WTC11 (cell line): ENCODE data around the gene SIM2.

Experiments
- NFYB ChIP-seq: sonication (generic); formaldehyde crosslinking; conservative IDR thresholded peaks from 2 replicates; pipeline ENCODE4 v1.8.0; 2022; ENCODE audit warnings: low read depth, missing genetic modification reagents
- RELA ChIP-seq: sonication (generic); formaldehyde crosslinking; IDR thresholded peaks from 2 replicates; pipeline ENCODE4 v1.8.1; 2022; ENCODE audit warnings: missing genetic modification reagents, mild to moderate bottlenecking, borderline replicate concordance
- SMAD4 ChIP-seq: sonication (generic); formaldehyde crosslinking; IDR thresholded peaks from 2 replicates; pipeline ENCODE4 v1.8.0; 2022; ENCODE audit warnings: mild to moderate bottlenecking, missing genetic modification reagents
- ZBTB21 ChIP-seq: sonication (generic); formaldehyde crosslinking; IDR thresholded peaks from 2 replicates; pipeline ENCODE4 v1.8.1; 2023; ENCODE audit warnings: mild to moderate bottlenecking, missing genetic modification reagents, borderline replicate concordance
- ZNF232 ChIP-seq: sonication (generic); formaldehyde crosslinking; IDR thresholded peaks from 2 replicates; pipeline ENCODE4 v1.8.0; 2022; ENCODE audit warnings: mild to moderate bottlenecking, missing genetic modification reagents
- TF ChIP-seq, protein P1 (sequence below): fragments of 200-600 bp; IDR thresholded peaks from 2 replicates; pipeline ENCODE4 v1.8.0; 2022; ENCODE audit warnings: antibody characterized with exemption
- TF ChIP-seq, protein P2 (sequence below): sonication (generic); formaldehyde crosslinking; conservative IDR thresholded peaks from 2 replicates; pipeline ENCODE4 v1.8.1; 2023; ENCODE audit warnings: mild to moderate bottlenecking, low read depth, missing genetic modification reagents, moderate library complexity
- TF ChIP-seq, protein P3 (sequence below): sonication (generic); formaldehyde crosslinking; IDR thresholded peaks from 2 replicates; pipeline ENCODE4 v1.8.0; 2023; ENCODE audit warnings: missing genetic modification reagents, mild to moderate bottlenecking, borderline replicate concordance
- TF ChIP-seq, protein P4 (sequence below): sonication (generic); formaldehyde crosslinking; IDR thresholded peaks from 2 replicates; pipeline ENCODE4 v1.8.1; 2023; ENCODE audit warnings: mild to moderate bottlenecking, missing genetic modification reagents, borderline replicate concordance

DNA sequence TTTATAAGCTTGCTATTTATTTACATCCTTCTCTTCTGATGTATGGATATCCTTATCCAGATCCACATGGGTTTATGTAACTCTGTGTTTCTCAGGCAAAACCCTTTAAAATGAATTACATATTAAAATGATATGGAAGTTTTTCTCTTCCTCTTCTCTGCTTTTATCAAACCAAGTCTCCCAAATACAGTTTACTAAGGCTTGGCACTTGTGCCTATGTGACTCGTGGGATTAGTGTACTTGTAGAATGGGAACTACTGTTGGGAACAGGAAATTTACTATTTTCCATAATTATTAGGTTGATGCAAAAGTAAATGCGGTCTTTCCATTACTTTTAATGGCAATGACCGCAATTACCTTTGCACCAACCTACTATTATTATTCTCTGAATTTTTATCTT lies 14.8 kb downstream of the SIM2 start:
- TF ChIP-seq, protein P1, sequence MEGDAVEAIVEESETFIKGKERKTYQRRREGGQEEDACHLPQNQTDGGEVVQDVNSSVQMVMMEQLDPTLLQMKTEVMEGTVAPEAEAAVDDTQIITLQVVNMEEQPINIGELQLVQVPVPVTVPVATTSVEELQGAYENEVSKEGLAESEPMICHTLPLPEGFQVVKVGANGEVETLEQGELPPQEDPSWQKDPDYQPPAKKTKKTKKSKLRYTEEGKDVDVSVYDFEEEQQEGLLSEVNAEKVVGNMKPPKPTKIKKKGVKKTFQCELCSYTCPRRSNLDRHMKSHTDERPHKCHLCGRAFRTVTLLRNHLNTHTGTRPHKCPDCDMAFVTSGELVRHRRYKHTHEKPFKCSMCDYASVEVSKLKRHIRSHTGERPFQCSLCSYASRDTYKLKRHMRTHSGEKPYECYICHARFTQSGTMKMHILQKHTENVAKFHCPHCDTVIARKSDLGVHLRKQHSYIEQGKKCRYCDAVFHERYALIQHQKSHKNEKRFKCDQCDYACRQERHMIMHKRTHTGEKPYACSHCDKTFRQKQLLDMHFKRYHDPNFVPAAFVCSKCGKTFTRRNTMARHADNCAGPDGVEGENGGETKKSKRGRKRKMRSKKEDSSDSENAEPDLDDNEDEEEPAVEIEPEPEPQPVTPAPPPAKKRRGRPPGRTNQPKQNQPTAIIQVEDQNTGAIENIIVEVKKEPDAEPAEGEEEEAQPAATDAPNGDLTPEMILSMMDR = no peak
- TF ChIP-seq NFYB (no peak), RELA (CRISPR knock-in tag) (no peak), ZNF232 (CRISPR knock-in tag) (no peak), SMAD4 (no peak), ZBTB21 (CRISPR knock-in tag) (no peak)
- TF ChIP-seq, protein P2, sequence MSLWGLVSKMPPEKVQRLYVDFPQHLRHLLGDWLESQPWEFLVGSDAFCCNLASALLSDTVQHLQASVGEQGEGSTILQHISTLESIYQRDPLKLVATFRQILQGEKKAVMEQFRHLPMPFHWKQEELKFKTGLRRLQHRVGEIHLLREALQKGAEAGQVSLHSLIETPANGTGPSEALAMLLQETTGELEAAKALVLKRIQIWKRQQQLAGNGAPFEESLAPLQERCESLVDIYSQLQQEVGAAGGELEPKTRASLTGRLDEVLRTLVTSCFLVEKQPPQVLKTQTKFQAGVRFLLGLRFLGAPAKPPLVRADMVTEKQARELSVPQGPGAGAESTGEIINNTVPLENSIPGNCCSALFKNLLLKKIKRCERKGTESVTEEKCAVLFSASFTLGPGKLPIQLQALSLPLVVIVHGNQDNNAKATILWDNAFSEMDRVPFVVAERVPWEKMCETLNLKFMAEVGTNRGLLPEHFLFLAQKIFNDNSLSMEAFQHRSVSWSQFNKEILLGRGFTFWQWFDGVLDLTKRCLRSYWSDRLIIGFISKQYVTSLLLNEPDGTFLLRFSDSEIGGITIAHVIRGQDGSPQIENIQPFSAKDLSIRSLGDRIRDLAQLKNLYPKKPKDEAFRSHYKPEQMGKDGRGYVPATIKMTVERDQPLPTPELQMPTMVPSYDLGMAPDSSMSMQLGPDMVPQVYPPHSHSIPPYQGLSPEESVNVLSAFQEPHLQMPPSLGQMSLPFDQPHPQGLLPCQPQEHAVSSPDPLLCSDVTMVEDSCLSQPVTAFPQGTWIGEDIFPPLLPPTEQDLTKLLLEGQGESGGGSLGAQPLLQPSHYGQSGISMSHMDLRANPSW (CRISPR knock-in tag) = no peak
- TF ChIP-seq, protein P3, sequence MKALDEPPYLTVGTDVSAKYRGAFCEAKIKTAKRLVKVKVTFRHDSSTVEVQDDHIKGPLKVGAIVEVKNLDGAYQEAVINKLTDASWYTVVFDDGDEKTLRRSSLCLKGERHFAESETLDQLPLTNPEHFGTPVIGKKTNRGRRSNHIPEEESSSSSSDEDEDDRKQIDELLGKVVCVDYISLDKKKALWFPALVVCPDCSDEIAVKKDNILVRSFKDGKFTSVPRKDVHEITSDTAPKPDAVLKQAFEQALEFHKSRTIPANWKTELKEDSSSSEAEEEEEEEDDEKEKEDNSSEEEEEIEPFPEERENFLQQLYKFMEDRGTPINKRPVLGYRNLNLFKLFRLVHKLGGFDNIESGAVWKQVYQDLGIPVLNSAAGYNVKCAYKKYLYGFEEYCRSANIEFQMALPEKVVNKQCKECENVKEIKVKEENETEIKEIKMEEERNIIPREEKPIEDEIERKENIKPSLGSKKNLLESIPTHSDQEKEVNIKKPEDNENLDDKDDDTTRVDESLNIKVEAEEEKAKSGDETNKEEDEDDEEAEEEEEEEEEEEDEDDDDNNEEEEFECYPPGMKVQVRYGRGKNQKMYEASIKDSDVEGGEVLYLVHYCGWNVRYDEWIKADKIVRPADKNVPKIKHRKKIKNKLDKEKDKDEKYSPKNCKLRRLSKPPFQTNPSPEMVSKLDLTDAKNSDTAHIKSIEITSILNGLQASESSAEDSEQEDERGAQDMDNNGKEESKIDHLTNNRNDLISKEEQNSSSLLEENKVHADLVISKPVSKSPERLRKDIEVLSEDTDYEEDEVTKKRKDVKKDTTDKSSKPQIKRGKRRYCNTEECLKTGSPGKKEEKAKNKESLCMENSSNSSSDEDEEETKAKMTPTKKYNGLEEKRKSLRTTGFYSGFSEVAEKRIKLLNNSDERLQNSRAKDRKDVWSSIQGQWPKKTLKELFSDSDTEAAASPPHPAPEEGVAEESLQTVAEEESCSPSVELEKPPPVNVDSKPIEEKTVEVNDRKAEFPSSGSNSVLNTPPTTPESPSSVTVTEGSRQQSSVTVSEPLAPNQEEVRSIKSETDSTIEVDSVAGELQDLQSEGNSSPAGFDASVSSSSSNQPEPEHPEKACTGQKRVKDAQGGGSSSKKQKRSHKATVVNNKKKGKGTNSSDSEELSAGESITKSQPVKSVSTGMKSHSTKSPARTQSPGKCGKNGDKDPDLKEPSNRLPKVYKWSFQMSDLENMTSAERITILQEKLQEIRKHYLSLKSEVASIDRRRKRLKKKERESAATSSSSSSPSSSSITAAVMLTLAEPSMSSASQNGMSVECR = no peak
- TF ChIP-seq, protein P4, sequence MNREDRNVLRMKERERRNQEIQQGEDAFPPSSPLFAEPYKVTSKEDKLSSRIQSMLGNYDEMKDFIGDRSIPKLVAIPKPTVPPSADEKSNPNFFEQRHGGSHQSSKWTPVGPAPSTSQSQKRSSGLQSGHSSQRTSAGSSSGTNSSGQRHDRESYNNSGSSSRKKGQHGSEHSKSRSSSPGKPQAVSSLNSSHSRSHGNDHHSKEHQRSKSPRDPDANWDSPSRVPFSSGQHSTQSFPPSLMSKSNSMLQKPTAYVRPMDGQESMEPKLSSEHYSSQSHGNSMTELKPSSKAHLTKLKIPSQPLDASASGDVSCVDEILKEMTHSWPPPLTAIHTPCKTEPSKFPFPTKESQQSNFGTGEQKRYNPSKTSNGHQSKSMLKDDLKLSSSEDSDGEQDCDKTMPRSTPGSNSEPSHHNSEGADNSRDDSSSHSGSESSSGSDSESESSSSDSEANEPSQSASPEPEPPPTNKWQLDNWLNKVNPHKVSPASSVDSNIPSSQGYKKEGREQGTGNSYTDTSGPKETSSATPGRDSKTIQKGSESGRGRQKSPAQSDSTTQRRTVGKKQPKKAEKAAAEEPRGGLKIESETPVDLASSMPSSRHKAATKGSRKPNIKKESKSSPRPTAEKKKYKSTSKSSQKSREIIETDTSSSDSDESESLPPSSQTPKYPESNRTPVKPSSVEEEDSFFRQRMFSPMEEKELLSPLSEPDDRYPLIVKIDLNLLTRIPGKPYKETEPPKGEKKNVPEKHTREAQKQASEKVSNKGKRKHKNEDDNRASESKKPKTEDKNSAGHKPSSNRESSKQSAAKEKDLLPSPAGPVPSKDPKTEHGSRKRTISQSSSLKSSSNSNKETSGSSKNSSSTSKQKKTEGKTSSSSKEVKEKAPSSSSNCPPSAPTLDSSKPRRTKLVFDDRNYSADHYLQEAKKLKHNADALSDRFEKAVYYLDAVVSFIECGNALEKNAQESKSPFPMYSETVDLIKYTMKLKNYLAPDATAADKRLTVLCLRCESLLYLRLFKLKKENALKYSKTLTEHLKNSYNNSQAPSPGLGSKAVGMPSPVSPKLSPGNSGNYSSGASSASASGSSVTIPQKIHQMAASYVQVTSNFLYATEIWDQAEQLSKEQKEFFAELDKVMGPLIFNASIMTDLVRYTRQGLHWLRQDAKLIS = no peak
